Body of pancreas (tissue), 4 donors: Measurements from ENCODE around the gene DYNAP. TPM values are rescaled to one million over a fixed set of nuclear protein-coding genes. Genes with fewer than 3 reads are reported as not detected.

ENCODE experiments used
- ATAC-seq: fragments of 150-250 bp; one replicate; pipeline ENCODE4 v1.9.1; 2016
- DNase-seq, 4 donors: peaks; one replicate each; pipeline ENCODE4 v3.0.0-alpha.2; 2019
- H3K27ac ChIP-seq, 4 donors: fragments of 200-600 bp; sonication (generic); 1 replicate in 3 of 4; 2 replicates in 1 of 4; pipeline versions ENCODE4 v1.5.1 to v1.6.1; 2016 to 2019; ENCODE audit warnings: mild to moderate bottlenecking in 1 of 4, mixed read lengths in 1 of 4, moderate library complexity in 1 of 4
- H3K27me3 ChIP-seq, 2 donors: fragments of 200-600 bp; sonication (generic); one replicate each; pipeline ENCODE4 v1.6.0; 2016; ENCODE audit warnings: mild to moderate bottlenecking in 1 of 2
- H3K36me3 ChIP-seq, 2 donors: fragments of 200-600 bp; sonication (generic); replicated peaks in 1 of 2; 2 replicates each; pipeline ENCODE4 v1.5.1; 2016; ENCODE audit warnings: low read depth in 2 of 2; ENCODE audit not compliant: insufficient read depth in 1 of 2
- H3K4me1 ChIP-seq: fragments of 200-600 bp; sonication (generic); one replicate; pipeline ENCODE4 v1.6.0; 2016
- H3K4me3 ChIP-seq, 2 donors: fragments of 200-600 bp; sonication (generic); 1 replicate in 1 of 2; 2 replicates in 1 of 2; pipeline ENCODE4 v1.5.1; 2016 to 2019
- H3K9me3 ChIP-seq, 3 donors: fragments of 200-600 bp; sonication (generic); 1 replicate in 2 of 3; 2 replicates in 1 of 3; pipeline ENCODE4 v1.5.1; 2016
- POLR2A ChIP-seq, 3 donors: fragments of 450-650 bp; IDR thresholded peaks; one replicate each; pipeline ENCODE4 v1.6.1; 2016; ENCODE audit warnings: antibody characterized with exemption in 3 of 3, mild to moderate bottlenecking in 2 of 3
- WGBS, 2 donors: methylation state at CpG; one replicate each; pipeline ENCODE4 v1.1.5; 2017; 5-methylcytosine and 5-hydroxymethylcytosine counted together
- intact Hi-C: fragments of 100-400 bp; cut with DNase I; formaldehyde crosslinking; loops from one replicate; pipeline ENCODE4 v1.15.1; 2023
- total RNA-seq, 2 donors: library from RNA; depleted of rRNA; stranded (reverse); fragments of >200 nt; gene quantifications; one replicate each; pipeline ENCODE4 v1.1.0, GENCODE V29; 2016
- TF ChIP-seq, protein P1 (sequence below), 7 experiments: fragments of 450-650 bp in 4 of 7; fragments of 200-600 bp in 3 of 7; sonication (generic) in 3 of 7; IDR thresholded peaks; one replicate each; pipeline ENCODE4 v1.5.1; 2016 to 2019; ENCODE audit warnings: antibody characterized with exemption in 7 of 7

DYNAP gene
- total RNA-seq, 2 donors from 2014 or later: not detected

DNA sequence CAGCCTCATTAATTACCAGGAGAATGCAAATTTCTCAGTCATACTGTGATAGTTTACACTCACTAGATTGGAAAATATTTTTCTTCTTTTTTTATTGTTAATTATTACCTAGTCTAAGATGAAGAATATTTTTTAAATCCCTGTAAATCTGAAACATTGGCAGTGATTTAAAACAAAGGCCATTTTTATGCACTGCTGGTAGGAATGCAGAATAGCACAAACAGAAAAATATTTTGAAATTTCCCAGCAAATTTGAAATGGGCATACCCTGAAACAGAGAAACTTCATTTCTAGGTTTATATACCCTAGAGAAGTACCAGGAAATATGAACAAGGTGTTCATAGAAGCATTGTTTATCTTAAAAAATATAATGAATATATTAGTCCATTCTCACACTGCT, 31.0 kb downstream of the DYNAP start:
- Histone ChIP-seq H3K4me1 (no peaks in the 10 kb centered on the region), H3K27me3 (no peaks in the 10 kb centered on the region), H3K27ac (no peak overlapping the region), H3K36me3 (no peaks in the 10 kb centered on the region), H3K4me3 (no peak overlapping the region), H3K9me3 (no peaks in the 10 kb centered on the region)
- TF ChIP-seq, protein P1, sequence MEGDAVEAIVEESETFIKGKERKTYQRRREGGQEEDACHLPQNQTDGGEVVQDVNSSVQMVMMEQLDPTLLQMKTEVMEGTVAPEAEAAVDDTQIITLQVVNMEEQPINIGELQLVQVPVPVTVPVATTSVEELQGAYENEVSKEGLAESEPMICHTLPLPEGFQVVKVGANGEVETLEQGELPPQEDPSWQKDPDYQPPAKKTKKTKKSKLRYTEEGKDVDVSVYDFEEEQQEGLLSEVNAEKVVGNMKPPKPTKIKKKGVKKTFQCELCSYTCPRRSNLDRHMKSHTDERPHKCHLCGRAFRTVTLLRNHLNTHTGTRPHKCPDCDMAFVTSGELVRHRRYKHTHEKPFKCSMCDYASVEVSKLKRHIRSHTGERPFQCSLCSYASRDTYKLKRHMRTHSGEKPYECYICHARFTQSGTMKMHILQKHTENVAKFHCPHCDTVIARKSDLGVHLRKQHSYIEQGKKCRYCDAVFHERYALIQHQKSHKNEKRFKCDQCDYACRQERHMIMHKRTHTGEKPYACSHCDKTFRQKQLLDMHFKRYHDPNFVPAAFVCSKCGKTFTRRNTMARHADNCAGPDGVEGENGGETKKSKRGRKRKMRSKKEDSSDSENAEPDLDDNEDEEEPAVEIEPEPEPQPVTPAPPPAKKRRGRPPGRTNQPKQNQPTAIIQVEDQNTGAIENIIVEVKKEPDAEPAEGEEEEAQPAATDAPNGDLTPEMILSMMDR (IDR thresholded peaks at IDR 0.05): peak in 1 of 7 experiments; percentile 7
- TF ChIP-seq POLR2A (IDR thresholded peaks at IDR 0.05): no peak
- DNase-seq (no peak), ATAC-seq (no peak)
- intact Hi-C loops: no loop called here

DNA sequence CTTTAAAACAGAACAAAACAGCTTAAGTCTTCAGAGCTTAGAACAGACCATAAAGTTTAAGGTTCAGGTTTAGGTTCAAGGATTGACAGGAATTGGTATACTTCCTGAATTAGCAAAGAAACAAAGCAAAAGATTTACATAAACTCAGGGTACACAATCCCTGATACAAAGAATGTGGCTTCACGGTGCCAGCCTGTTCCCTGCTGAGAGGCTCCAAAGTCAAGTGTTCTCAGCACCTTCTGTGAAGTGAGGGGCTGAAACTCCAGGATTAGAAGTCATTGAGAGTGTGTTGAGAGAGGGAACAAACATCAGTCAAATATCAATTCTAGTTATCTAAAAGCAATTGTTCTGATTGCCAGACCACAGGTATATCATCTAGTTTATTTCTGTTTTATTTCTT, 35.7 kb downstream of the DYNAP start:
- no peak for TF ChIP-seq POLR2A (IDR thresholded peaks at IDR 0.05)
- TF ChIP-seq, protein P1 (IDR thresholded peaks at IDR 0.05): no peak
- Histone ChIP-seq H3K4me1 (no peaks in the 10 kb centered on the region), H3K27me3 (no peaks in the 10 kb centered on the region), H3K36me3 (no peaks in the 10 kb centered on the region), H3K4me3 (no peak overlapping the region), H3K27ac (no peak overlapping the region), H3K9me3 (no peaks in the 10 kb centered on the region)
- intact Hi-C loops: no loop called here
- no peak for DNase-seq
- 61 to 76% methylated on average over 1 of the region's 1 CpG for WGBS, 2 donors
- ATAC-seq: no peak

DNA sequence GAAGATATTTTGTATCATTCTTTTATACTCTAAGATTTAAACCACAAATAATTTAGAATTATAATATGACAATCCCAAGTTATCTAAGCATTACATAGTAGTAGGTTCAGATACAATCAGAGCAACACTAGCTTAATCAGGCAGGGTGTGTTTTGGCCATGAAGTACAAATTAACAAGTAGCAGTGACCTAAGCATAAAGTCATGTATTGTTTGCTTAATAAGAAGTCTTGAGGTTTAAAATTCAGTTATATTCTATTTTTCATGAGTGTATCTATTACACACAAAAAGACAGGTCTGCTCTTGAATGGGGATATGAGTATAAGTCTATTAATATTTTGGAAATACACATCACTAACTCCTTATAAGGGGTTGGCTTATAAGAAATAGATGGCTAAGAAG, 39.9 kb downstream of the DYNAP start:
- Histone ChIP-seq H3K4me1 (no peaks in the 10 kb centered on the region), H3K9me3 (no peaks in the 10 kb centered on the region), H3K4me3 (no peak overlapping the region), H3K36me3 (no peaks in the 10 kb centered on the region), H3K27ac (no peak overlapping the region), H3K27me3 (no peaks in the 10 kb centered on the region)
- intact Hi-C loops: no loop called here
- DNase-seq (no peak), ATAC-seq (no peak)
- TF ChIP-seq POLR2A (IDR thresholded peaks at IDR 0.05): no peak
- TF ChIP-seq, protein P1 (IDR thresholded peaks at IDR 0.05): no peak

DNA sequence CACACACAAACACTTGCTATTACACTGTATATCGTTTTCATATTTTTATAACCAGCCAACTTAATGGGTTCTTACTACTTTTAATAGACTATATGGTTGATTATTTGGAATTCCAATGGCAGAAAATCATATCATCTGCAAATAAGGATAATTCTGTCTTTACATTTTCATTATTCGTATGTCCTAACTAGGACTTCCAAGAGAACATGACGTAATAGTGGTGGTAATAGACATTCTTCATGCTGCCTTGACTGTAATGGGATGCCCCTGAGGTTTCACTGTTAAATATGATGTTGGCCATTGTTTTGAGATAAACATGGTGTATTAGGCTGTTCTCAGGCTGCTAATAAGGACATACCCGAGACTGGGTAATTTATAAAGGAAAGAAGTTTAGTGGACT, 45.2 kb downstream of the DYNAP start:
- no peaks in the 10 kb centered on the region for H3K27me3 ChIP-seq
- DNase-seq (no peak), ATAC-seq (no peak)
- no peaks in the 10 kb centered on the region for H3K4me1 ChIP-seq
- no peak overlapping the region for H3K4me3 ChIP-seq
- TF ChIP-seq, protein P1 (IDR thresholded peaks at IDR 0.05): no peak
- TF ChIP-seq POLR2A (IDR thresholded peaks at IDR 0.05): no peak
- H3K27ac ChIP-seq: no peak overlapping the region
- WGBS, 2 donors: 70 to 79% methylated on average over 4 of the region's 4 CpGs
- H3K9me3 ChIP-seq: no peaks in the 10 kb centered on the region
- no peaks in the 10 kb centered on the region for H3K36me3 ChIP-seq
- intact Hi-C loops: no loop called here

DNA sequence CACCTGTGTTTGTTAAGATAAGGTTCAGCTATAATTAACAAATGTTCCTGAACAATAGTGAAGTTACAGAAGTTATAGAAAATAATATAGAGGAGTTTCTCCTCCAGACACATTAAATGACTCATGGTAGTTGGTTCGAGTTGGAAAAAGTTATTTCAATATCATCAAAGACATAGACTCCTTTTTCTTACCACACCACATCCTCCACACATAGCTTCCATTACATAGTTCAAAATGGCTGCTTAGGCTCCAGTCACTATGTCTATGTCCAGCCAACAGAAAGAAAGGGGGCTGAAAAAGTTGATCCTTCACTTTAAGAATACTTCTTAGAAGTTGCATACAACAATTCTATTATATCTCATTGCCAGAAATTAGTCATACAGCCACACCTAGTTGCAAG, 50.7 kb downstream of the DYNAP start:
- H3K4me1 ChIP-seq: no peaks in the 10 kb centered on the region
- ATAC-seq (no peak), DNase-seq (no peak)
- no peak overlapping the region for H3K27ac ChIP-seq
- no peaks in the 10 kb centered on the region for H3K27me3 ChIP-seq
- WGBS, 2 donors: 39 to 52% methylated on average over 1 of the region's 1 CpG
- TF ChIP-seq POLR2A (IDR thresholded peaks at IDR 0.05): no peak
- TF ChIP-seq, protein P1 (IDR thresholded peaks at IDR 0.05): no peak
- H3K36me3 ChIP-seq: no peaks in the 10 kb centered on the region
- no peaks in the 10 kb centered on the region for H3K9me3 ChIP-seq
- no peak overlapping the region for H3K4me3 ChIP-seq
- intact Hi-C loops: loop anchor here (10.0 kb wide), 1 partner anchor 87 kb away; no protein-coding TSS in a partner anchor
